CD4-positive, alpha-beta T cell treated with Interferon alpha-2 for 1 hour (primary cell): ENCODE data around the gene ADAM19.
"Not testable (repeated sequence)": the region's sequence is repeated elsewhere in the genome, so short reads cannot be mapped to it uniquely, and the experiment has no call there.

Source experiments
- DNase-seq, 2 donors: peaks; one replicate each; pipeline ENCODE4 v3.0.0-alpha.2; 2020 to 2022

The ADAM19 gene

DNA sequence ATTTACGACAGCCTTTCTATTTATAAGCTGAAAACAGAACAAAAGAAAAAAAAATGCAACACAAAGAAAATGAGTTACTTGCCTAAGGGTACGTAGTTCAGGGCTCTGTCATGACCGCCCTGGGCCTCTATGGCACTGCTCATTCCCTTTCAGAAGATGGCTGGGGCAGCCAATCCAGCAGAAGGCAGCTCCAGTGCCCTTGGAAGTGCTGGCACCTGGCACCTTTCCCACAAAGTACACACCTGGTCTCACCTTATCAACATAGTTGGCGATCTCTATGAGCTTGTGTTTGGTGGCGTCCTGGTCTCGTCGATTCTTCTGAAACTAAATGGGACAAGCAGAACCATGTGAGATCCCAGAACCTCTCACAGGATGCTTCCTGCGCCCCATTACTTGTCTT is 62.4 kb downstream of the ADAM19 start:
- DNase-seq = no peak

DNA sequence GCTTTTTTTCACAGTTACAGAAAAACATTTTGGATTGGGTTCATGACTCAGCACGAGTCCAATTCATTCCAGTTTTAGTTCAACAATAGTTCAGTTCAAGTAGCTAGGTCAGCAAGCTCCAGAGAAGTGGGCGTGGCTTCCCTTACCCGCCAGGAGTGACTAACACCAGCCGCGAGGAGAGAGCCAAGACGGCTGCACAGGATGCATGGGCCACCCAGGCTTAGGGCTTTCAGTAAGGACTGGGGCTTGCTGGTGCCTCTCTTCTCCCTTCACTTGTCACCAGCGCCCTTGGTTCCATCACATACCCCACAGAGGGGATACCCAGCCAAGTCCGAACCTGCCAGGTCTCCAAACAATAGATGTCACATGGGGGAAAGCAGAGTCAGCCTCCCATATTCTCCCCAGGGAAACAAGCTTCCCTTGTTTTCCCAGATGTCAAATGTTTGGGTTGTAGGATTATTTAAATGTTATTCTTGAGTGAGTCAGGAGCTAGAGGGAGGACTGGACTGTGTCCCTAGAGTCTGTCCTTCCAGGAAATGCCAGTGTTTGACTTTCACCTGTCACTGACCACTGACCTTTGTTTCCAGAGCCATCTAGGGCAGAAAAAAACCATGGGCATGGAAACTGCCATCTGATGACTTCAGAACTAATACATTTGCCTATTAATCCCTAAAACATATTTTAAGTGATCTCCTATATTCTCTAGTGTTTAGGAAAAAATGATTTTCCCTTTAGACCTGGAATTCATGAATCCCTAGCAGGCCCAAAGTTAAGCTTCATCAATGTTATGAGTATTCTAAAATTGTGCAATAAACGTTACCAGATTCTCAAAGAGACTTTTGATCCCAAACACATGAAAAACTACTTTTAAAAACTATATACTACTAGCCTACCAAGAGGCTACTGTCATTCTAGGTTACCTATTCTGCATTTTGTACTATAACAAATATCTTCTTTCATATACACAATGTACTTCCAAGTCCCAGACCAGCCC is 63.6 kb downstream of the ADAM19 start:
- peak; percentile 11 to 31 for DNase-seq

DNA sequence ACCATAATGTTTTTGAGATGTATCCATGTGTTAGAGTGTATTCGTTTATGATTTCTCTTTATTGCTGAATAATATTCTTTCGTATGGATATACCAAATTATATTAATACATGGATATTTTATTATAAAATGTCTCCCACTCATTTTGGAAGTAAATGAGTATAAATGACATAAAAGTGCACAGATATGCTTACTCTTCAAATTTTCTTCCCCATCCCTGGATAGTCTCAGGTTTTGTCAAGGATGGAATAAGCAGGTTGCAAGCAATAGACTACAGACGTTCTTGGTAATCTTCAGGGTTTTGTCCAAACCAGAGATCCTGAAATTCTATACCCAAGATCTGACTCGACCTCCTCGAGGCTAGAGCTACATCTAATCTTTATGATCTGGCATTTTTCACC is 64.9 kb downstream of the ADAM19 start:
- no peak for DNase-seq

DNA sequence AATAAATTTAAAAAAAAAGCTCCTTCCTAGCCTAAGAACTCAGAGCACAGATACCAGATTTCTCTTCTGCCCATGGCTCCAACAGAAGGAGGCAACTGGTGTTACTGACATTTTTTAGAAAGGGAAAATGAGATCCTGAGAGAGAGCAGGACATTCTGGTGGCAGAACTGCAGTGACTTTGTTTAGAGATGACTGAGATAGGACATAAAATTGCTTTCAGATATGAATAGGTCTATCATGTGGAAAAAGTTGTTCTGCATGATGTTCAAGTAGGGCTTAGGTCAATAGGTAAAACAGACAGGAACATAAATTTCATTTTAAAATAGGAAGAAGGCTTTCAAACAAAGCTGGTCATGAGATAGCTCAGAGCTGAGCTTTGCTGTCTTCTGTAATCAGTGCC is 66.0 kb downstream of the ADAM19 start:
- DNase-seq = no peak

DNA sequence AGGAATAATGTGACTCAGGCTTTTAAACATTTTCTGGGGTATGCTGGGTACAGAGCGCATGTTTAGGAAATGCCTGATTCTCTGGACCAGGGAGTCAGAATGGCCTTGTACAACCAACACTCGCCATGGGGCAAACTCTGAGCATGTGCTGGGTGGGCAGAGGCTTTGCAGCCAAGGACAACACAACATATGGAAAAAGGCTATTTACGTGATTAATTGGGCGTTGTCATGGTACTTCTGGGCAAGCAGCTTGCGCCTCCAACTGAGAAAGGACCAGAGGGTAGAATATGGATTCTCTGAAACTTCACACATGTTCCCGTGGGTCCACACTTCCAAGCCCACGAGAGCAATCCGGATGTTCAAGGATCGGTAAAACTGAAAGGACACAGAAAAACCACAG is 66.5 kb downstream of the ADAM19 start:
- DNase-seq = no peak

DNA sequence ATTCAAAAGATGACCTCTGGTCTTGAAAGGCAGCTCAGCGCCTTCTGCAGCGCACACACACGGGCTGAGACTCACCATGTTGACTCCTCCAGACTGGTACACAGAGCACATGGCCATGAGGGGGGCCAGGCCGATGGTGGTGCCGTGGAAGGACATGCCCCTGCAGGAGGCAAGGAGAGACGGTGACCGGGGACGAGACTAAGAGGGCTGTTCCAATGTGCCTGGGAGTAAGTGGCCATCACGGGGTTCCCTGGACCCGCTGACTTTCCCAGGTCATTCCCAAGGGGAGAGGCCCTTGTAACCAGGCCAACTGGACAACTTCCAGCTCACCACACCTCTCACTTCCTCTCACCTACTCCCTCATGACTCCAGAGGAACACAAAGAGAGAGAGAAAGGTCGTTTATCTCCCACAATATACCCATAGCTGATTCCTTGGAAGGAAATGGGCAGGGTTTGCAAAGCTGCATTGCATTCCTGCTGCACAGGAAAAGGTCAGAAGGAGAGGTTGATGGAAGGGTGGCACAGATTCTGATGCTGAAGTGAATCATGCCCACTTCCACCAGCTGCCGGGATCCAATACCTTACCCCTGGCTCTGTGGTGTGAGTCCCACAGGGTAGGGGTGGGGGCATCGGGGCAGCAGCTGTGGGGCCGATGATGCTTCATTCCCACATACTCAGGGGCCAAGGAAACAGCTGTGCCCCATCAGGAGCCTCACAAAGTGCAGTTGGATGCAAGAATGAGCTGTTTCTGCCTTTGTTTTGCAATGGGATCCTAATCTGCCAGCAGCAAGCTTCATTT is 68.4 kb downstream of the ADAM19 start:
- no peak for DNase-seq

DNA sequence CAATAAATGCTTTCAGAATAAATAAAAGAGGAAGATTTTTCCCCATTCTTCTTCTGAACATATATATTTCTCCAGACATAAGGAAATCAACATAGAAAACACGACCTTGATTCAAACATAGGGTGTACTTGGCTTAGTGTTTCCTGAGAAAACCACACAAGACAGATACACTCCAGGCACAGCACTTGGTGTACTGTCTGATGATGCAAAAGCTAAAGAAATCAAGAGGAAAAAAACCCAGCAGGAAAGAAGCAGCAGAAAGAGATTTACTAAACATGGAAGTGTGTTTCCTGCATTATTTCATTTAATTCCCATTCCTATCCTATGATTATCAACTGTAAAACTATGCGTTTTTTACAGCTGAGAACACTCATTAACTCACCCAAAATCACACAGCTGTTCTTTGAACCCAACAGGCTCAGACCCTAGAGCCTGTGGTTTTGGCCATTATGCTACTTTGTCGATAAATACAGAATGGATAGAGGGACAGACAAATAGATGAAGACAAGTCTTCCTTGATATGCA is 69.4 kb downstream of the ADAM19 start:
- DNase-seq = no peak

DNA sequence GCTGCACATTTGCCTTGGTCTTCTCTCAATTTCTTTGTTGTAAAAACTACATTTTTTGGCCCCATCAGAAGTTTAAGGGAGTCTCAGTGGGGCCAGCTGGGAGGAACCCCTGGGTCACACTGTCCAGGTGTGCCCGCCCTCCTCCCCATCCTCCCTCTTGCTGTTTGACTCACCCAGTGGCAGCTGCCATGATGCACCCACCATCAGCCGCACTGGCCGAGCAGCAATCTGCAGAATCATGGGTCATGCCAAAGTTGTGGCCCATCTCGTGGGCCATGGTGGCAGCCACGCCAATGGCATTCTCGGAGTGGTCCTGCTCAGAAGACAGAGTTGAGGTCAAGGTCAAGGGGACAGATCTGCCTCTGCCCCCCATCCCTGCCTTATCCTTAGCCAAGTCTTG is 70.1 kb downstream of the ADAM19 start:
- no peak for DNase-seq

DNA sequence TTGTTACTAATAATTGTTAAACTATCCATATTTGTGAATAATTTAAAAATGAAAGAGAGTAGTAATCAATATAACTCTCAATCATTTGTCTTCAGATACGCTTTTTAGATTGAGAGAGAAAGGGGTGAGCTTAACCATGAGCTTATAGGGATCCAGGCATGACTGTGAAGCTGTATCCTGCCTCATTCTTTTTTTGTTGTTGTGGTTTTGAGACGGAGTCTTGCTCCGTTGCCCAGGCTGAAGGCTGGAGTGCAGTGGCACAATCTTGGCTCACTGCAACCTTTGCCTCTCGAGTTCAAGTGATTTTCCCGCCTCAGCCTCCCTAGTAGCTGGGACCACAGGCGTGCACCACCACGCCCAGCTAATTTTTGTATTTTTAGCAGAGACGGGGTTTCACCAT is 71.5 kb downstream of the ADAM19 start:
- DNase-seq = no peak

DNA sequence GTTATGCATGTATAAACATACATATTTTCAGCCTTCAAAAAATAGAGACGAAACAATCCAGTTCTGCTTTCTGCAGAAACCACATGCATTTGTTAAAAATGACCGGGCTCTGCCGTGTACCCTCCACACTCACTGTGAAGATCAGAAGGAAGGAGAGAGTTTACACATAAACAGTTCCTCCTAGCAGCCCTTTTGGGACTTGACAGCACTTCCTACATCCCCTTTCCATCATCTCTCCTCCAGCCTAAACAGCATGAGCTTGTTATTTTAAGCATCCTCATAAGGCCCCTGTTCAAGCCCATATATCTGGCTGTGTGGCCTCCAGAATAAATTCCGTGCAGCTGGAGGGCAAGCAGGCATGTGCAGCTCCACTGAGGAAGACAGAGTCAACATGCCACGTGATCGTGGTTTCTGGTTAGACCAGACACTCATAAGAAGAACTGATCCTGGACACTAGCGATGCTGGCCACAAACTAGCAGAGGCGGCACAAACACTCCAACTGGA is 73.4 kb downstream of the ADAM19 start:
- peak in 1 of 2 donors; percentile 47 for DNase-seq

DNA sequence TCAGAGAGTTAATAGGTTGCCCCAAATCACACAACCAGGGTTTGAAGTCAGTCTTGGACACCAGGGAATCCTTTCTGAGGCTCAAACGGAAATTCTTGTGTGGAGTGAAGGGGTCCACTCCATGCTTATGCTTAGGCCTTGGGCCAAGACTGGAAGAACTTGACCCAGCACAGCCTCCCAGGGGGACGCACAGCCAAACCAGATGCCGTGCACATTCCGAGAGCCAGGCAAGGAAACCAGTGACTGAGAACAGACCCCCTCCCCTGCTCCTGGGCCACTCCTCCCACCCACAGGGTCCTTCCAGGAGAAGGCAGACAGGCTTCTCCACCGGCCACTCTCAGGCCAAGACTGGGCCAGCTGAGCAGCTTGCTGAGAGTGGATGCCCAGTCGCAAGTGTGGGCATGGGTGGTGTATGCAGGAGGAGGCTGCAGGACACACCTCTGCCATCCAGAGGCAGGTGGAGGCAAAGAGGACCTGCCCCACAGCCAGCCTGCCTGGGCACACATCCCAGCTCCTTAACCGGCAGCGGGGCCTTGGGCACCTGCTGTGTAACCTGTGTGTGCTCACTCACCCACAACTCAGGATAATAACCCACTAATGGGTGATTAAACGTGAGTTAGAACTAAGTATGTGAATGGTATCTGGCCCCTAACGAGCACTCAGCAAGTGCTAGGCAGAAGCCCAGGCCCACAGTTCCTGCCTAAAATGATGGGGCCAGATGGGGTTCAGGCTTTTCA is 77.5 kb downstream of the ADAM19 start:
- no peak for DNase-seq

DNA sequence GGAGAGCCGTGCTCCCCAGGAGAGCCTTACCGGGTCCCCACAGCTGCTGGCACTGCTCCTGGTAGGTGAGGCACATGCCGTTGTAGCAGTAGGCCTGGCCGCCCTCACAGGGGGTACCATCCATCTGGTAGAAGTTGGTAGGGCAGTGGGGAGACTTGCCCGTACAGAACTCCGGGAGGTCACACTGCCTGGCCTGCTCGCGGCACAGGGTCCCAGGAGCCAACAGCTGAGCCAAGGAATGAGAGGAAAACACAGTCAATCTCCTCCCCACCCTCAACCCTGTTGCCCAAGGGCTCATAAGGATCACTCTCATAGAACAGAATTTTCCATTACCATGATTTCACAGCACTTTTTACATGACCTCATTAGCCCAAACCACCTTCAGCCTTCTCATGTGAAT is 78.7 kb downstream of the ADAM19 start:
- no peak for DNase-seq

DNA sequence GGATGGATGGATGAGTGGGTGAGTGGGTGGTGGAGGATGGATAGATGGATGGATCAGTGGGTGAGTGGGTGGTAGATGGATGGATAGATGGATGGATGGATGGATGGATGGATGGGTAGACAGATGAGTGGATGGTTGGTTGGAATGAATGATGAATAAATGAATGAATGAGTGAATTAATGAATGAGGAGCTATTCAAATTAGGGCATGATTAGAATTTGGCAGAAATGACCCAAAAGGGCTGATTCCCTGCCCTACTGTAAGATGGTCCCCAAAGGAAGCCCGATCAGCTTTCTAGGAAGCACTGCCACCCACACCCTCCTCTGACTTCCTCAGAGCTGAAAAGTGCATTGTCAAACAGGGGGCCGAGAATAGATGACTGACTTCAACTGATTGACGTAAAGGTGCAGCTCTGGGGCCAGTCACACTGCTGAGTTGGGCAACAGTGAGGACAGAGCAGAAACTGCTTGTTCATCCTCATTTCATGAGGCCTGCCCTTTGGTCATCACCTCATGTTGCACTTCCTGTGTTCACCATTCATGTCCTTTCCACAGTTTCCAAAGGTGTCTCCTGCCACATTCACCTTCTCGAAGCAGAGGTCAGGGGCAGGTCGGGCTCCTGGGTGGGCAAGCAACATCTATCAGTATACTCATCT is 81.3 kb downstream of the ADAM19 start:
- peak in 1 of 2 donors; percentile 68 for DNase-seq

DNA sequence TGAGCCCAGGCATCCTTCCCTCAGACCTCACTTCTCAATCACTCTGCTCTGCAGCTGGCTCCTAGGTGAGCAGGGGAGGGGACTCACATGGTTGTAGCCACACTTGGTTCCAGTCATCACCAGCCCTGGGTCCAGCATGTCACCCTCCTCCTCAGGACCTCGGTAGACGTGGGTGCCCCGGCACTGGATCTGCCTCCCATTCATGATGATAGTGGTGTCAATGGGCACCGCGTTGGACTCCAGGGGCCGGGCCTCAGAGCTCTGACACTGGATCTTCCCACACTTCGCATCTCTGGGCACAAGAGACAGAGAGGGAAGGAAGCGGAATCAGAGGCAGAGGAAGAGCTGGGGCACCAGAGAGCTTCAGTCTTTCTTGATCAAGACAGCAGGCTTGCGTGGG is 82.7 kb downstream of the ADAM19 start:
- no peak for DNase-seq

DNA sequence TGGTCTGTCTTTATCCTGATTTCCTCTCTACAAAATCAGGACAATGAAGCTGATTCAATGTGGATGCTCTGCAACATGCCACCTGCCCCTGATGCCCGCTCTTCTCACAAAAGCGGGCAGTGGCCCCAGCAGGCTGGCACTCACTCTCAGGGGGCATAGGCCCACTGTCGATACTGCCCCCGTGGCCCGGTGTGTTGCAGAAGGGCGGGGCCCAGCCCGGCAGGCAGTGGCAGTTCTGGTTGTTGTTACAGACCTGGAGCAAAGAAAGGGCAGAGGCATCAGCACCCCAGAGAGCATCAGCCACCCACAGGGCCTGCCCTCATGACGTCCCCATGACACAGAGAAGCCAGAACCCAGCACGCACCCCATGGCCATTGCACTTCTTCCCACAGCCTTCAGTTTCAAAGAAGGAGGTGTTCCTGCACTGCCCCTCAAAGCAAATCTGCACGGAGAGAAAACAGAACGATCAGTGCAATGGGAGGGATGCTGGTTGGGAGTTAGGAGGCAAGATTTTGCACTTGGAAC is 84.0 kb downstream of the ADAM19 start:
- DNase-seq = no peak

DNA sequence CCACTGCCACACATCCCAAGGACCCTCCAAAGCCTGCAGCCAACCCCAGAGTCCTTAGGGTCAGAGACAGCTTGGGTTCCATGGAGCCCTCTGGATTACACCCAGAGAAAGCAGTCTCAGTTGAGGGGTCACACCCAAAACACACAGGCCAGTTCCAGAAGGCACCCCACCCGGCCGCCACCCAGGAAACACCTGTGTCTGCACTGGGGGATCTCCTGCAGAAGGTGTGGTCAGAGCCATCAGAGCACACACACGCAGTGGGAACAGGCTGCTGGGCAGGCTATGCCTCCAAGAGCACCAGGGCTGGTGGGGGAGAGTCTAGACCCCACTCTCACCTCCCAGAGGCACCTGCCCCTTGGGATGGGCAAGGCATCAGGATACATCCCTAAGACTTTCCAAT is 88.2 kb downstream of the ADAM19 start:
- DNase-seq = peak; percentile 17 to 64

DNA sequence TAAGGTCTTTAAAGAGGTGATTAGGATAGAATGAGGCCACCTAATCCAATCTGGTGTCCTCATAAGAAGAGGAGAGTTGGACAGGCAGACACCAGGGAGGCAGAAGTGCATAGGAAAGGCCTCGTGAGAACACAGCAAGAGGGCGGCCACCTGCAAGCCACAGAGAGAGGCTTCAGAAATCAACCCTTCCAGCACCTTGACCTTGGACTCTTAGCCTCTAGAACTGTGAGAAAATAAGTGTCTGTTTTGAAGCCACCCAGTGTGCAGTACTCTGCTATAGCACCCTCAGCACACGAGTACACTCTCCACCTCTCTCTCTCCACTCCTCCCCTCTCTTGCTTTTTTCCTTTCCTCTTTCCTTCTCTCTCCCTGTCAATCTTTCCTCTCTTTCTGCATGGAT is 88.7 kb downstream of the ADAM19 start:
- DNase-seq = no peak

DNA sequence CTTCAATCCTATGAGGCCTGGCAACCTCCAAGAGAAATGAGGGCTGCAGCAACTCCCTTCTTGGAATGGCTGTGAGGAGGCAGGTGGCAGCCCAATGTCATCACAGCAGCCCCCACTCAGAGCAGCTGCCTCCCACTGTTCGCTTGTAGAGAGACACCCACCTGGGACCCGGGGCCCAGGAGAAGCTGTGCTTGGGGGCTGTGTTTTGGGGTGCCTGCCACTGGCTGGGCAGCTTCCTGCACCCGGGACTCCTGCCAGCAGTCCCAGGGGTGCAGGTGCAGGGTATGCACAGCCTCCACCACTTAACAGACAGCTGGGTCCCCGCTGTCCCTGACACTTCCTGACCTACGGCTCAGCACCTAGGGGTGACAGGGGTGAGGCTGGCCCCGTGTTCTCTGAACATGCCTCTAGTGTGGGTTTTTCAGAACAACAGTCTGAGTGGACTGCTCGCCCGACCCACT is 89.3 kb downstream of the ADAM19 start:
- DNase-seq = peak in 1 of 2 donors; percentile 12

DNA sequence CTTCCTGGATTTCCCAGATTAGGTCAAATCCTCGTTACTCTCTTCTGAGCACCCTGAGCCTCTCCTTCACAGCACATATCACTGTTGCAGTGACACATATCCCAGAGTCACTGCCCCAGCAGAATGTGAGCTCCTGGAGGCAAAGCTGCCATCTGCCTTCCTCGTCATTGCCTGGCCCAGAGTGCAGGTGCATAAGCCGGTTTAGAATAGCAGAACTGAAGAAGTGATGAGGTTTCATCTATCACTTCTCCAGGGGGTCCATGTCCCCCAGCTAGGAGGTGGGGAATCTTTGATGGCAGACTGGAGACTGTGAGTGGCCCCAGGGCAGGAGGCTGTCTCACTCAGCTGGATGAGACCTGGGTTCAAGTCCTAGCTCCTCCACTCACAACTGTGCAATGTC is 89.8 kb downstream of the ADAM19 start:
- no peak for DNase-seq

DNA sequence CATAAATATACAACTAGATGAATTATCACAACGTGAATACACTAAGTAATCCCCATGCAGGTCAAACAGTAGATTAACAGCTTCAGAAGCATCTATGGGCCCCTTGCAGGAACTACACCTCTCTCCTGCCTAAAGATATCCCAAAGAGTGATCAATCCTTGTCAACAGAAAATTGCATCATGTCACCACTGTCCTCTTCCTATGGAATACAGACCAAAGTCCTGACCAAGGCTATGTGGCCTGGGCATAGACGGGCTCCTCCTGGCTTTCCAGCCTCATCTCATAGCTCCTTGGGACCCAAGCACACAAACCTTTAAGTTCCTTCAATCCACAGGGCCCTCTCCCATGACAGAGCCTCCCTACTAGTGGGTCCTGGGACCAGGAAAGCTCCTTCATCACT is 90.2 kb downstream of the ADAM19 start:
- DNase-seq = no peak

DNA sequence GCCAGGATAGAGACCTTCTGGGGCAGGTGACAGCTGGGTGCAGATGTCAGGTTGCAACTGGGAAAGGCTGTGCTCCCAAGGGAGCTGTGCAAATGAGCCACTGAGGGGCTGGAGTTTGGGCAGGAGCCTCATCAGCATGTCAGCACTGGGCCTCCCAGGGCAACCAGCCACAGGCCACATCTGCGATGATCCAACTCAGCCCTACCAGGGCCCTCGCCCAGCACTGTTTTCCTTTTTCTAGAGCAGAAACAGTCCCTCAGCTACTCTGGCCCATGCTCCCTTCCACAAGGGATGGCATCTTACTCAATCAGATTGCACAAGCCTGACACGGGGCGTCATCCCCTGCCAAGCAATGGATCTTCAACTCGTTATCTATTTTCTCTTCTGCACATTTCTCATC is 90.8 kb downstream of the ADAM19 start:
- DNase-seq = peak in 1 of 2 donors; percentile 20

DNA sequence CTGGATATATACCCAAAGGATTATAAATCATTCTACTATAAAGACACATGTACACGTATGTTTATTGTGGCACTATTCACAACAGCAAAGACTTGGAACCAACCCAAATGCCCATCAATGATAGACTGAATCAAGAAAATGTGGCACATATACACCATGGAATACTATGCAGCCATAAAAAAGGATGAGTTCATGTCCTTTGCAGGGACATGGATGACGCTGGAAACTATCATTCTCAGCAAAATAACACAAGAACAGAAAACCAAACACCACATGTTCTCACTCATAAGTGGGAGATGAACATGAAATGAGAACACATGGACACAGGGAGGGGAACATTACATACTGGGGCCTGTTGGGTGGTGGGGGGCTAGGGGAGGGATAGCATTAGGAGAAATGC is 92.9 kb downstream of the ADAM19 start:
- DNase-seq = not testable (repeated sequence)
